IPS DF 4.7 (cell line): ENCODE data around the gene ZNF319.
"Not testable (repeated sequence)": the region's sequence is repeated elsewhere in the genome, so short reads cannot be mapped to it uniquely, and the experiment has no call there.

Experiments
- DNase-seq: peaks from one replicate; pipeline ENCODE4 v3.0.0-alpha.2; 2013; ENCODE audit warnings: low spot score; ENCODE audit errors: extremely low read depth

The ZNF319 gene

GRCh38 chr16:58022601-58023371 is 22.3 kb upstream of the ZNF319 start:
- no peak for DNase-seq

GRCh38 chr16:58021661-58022551 is 21.4 kb upstream of the ZNF319 start:
- no peak for DNase-seq

DNA sequence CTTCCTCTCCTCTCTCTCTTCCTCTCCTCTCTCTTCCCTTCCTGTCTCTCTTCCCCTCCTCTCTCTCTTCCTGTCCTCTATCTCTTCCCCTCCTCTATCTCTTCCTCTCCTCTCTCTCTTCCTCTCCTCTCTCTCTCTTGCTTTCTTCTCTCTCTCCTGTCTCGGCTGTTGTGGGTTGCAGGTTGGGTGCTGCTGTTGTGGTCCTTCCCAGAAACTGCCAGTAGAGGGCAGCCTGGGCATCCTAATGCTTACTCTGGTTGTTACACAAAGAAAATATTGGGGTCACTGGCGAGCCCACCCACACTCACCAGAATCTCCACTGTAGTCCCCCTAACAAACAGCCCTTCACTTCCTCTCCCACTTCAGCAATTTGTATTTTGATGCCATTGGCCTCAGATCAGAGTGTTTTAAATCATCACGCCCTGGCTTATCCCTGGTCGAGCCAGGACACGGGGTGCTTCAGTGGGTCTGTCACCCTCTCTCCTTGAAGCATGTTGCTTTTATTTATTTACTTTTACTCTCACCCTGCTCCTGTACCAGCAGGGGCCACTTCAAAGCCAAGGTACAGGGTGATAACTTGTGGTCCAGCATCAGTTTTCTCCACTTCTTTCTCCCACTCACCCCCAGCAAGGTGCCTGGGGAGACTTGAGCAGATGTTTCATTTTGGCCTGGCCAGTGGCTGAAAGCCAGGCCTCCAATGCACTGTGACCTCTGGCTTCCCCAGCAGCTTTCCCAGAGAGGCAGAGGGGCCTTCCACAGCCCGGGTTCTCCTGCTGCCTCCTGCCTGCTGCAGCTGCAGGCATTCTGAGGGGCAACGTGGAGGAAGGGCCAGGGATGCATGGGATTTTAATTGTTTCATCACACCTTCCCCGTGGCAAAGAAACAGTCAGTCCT is 20.4 kb upstream of the ZNF319 start:
- DNase-seq: no peak

DNA sequence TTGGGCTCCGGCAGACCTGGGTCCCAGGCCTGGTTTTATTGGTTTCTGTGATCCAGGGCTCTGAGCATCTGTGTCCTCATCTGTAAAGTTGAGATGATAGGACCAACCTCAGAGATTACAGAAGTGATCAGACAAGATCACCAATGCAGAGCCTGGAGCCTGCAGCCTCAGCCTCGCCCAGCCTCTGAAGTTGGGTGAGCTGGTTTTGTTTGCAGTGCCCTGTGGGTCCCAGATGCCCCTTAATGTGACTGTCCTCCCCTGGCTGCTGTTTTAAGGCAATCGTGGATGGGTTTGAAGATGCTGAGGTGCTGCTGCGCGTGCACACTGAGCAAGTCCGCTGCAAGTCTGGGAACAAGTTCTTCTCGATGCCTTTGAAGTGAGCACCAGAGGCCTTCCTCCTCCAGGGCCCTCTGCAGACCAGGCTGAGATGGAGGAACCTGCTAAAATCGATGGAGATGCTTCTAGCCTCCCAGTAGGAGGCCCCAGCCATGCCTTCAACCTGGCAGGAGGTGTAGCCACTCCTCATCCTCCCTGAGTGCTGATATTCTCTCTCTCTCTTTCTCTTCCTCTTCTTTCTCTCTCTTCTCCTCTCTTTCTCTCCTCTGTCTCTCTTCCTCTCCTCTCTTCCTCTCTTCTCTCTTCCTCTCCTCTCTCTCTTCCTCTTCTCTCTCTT is 19.5 kb upstream of the ZNF319 start:
- no peak for DNase-seq

DNA sequence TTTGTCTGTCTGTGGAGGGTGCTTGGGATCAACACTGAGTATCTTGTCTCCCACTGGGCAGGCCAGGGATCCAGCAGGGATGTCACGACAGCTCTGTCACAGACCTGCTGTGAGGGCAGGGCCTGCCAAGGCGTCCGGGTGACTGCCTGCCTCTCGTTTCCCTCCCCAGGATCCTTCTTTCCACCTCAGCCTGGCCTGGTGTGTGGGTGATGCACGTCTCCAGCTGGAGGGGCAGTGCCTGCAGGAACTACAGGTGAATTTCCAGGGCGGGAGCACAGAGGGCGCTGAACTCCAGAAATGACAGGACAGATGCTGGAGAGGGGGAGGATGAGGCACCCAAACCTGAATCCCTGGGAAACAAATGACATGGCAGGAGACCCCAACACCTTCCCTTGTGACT is 18.3 kb upstream of the ZNF319 start:
- DNase-seq: no peak

- DNase-seq: no peak
These were observed 16.5 kb upstream of the ZNF319 start for GRCh38 chr16:58016840-58017446.

- DNase-seq: no peak
These were observed 12.9 kb upstream of the ZNF319 start for GRCh38 chr16:58013201-58013956.

- no peak for DNase-seq
These were observed 12.0 kb upstream of the ZNF319 start for GRCh38 chr16:58012481-58012880.

DNA sequence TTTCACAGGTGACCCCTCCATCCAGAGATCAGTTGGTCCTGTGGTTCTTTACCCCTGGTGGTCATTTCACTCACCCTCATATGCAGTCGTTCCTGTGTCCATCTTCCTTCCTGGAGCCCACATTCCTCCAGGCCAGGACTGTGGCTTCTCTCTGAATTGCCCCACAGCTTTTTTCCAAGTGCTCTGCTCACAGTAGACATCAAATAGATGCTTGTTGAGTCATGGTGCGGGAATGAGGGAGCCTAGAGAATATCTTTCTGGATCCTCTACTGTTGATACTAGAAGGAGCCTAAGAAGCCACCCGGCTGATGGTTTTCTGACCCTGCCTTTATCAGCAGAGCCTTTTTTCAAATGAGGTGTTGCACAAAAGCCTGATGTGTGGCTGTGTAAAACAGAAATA is 11.2 kb upstream of the ZNF319 start:
- no peak for DNase-seq

GRCh38 chr16:58010886-58011285 is 10.4 kb upstream of the ZNF319 start:
- DNase-seq: no peak

- no peak for DNase-seq
These were observed 9.5 kb upstream of the ZNF319 start for GRCh38 chr16:58009856-58010416.

DNA sequence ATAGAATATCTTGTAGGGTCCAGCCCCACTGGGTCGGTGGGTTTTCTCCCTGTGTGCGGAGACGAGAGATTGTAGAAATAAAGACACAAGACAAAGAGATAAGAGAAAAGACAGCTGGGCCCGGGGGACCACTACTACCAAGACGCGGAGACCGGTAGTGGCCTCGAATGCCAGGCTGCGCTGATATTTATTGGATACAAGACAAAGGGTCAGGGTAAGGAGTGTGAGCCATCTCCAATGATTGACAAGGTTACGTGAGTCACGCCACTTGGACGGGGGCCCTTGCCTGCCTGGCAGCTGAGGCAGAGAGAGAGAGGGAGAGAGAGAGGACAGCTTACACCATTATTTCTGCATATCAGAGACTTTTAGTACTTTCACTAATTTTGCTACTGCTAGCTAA is 4.3 kb upstream of the ZNF319 start:
- DNase-seq: not testable (repeated sequence)

- DNase-seq: no peak
These were observed 2.5 kb upstream of the ZNF319 start for GRCh38 chr16:58002936-58003335.

DNA sequence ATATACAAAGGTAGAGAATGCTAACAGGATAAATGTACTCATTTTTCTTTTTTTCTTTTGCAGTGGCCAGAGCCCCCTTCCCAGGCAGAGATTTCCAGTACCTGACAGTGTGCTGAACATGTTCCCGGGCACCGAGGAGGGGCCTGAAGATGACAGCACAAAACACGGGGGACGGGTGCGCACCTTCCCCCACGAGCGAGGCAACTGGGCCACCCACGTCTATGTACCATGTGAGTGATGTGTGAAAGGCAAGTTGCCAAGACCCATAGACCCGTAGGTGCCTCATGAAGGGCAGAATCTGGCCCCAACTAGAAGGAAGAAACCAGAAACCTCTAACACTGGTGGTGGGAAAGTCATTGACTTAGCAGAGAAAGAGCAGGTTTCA is 1.9 kb upstream of the ZNF319 start:
- no peak for DNase-seq

DNA sequence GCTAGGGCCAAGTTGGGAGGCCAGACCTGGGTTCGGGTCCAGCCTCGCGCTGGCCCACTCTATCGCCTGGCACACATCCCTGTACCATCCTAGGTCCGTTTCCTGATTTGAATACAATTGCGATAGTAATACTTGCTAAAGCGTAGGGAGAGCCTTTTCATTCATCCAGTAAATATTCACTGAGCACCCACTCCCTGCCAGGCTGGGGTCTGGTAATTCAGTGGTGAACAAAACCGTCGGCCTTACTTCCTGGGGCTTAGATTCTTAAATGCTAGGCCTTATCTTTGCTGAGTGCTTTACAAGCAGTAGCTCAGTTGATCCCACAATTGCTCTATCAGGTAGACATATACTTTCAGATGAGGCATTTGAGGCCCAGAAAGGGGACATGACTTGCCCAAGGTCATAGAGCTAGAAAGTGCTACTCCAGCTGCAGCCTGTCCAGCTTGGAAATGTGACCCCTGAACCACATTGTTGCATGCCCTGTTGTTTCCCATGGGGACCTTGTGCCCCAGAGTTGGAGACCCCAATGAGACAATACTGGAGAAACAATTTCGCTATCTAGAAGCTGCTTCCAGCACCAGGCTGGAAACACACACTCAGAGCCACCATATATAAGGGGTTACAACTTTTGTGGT is 1.4 kb upstream of the ZNF319 start:
- no peak for DNase-seq

DNA sequence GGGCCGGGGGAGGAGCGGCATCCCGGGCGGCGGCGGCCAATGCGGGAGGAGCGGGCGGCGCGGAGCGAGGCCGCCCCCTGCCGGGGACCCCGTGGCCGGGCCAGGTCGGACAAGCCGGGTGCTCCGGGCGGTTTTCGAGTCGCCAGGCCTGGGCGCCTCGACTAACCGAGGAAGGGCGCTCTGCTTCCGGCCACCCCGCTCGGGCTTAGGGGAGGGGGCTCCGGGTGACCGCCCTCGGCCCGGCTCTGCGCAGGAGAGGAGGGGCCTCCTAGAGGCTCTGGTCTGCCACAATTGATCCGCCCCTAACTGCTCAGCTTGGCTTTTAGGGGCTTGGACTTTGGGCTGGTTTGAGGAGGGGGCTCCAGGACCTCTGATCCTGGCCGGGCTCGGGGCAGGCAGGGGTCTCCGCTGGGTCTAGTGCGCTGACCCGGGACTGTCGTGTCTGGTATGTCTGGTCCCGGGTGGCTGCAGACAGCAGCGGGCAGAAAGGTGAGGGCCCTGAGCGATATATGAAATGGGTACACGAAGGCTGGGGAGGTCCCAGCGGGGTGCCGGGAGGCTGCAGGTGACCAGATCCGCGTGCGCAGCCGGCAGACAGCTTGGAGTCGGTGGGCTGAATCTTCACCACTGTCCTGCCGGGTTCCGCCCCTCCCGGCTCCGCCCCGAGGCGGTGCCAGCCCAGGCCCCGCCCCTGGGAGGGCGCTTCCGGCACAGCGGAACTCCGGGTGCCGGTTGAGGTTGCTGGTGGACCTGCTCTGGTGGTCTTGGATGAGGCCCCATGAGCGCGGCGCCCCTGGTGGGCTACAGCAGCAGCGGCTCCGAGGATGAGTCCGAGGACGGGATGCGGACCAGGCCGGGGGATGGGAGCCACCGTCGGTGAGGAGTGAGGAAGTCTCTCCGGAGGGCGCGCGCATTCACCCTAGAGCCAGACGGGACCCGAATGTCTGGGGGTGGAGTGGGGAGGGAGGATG is 519 bp upstream of the ZNF319 start, which contains the start of gene USB1:
USB1 (plus strand) TSS at position 702 of the 971 bp plus-strand sequence; CDS start at position 779, 77 bp downstream.
- DNase-seq: no peak

GRCh38 chr16:57999366-57999970 is 1.0 kb downstream of the ZNF319 start:
- DNase-seq: no peak
